HEK293 (cell line): ENCODE data around the gene FTH1.

ENCODE experiments used
- GLI4 ChIP-seq: fragments of 450-650 bp; formaldehyde crosslinking; IDR thresholded peaks from 2 replicates; pipeline ENCODE4 v1.5.1; 2016; ENCODE audit warnings: missing biosample characterization, missing genetic modification characterization
- SETDB1 ChIP-seq: IDR thresholded peaks from one replicate; pipeline ENCODE4 v1.6.1; 2017; ENCODE audit warnings: mild to moderate bottlenecking, low read length, moderate library complexity, mixed read lengths; ENCODE audit not compliant: insufficient read length
- ZFP37 ChIP-seq: fragments of 450-650 bp; formaldehyde crosslinking; IDR thresholded peaks from 2 replicates; pipeline ENCODE4 v1.5.1; 2016; ENCODE audit warnings: missing biosample characterization, missing genetic modification characterization
- ZNF621 ChIP-seq: fragments of 450-650 bp; formaldehyde crosslinking; IDR thresholded peaks from 2 replicates; pipeline ENCODE4 v1.5.1; 2017; ENCODE audit warnings: missing biosample characterization, missing genetic modification characterization
- ZNF670 ChIP-seq: fragments of 450-650 bp; formaldehyde crosslinking; IDR thresholded peaks from 2 replicates; pipeline ENCODE4 v1.5.1; 2016; ENCODE audit warnings: missing biosample characterization, missing genetic modification characterization, low read depth
- TF ChIP-seq, protein P1 (sequence below): fragments of 450-650 bp; formaldehyde crosslinking; IDR thresholded peaks from 2 replicates; pipeline ENCODE4 v1.5.1; 2016; ENCODE audit warnings: missing biosample characterization, missing genetic modification characterization
- TF ChIP-seq, protein P2 (sequence below): fragments of 450-650 bp; IDR thresholded peaks from 2 replicates; pipeline ENCODE4 v1.5.1; 2018; ENCODE audit warnings: missing biosample characterization, missing genetic modification characterization

DNA sequence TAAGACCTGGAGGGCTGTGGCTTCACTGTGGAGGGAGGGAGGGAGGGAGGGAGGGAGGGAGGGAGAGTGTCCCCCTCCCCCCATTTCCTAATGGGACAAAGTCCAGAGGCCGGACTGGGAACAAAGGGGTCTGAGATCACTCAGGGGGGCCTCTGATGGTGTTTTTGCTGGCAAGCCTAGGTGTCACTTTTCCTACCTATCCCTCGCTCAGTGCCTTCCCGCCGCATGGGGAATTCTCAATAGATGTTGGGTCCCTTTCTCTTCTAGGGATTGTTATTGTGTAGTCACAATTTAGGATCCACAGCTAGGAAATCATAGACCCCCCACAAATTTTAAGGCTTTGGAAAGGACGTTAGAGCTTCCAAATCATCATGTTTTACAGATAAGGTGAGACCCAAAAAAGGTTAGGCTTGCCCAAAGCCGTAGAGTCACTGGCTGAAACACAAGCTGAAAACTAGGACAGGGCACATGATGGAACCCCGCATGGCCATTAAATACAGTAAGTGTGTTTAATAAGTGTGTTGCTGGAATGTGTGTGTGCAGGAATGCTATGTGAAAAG is 4.8 kb upstream of the FTH1 start:
- no peak for TF ChIP-seq ZNF621 (tag by site-specific recombination)
- TF ChIP-seq ZFP37, result no peak
- no peak for TF ChIP-seq ZNF670 (tag by site-specific recombination)
- TF ChIP-seq, protein P1, sequence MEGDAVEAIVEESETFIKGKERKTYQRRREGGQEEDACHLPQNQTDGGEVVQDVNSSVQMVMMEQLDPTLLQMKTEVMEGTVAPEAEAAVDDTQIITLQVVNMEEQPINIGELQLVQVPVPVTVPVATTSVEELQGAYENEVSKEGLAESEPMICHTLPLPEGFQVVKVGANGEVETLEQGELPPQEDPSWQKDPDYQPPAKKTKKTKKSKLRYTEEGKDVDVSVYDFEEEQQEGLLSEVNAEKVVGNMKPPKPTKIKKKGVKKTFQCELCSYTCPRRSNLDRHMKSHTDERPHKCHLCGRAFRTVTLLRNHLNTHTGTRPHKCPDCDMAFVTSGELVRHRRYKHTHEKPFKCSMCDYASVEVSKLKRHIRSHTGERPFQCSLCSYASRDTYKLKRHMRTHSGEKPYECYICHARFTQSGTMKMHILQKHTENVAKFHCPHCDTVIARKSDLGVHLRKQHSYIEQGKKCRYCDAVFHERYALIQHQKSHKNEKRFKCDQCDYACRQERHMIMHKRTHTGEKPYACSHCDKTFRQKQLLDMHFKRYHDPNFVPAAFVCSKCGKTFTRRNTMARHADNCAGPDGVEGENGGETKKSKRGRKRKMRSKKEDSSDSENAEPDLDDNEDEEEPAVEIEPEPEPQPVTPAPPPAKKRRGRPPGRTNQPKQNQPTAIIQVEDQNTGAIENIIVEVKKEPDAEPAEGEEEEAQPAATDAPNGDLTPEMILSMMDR (tag by site-specific recombination), result no peak
- TF ChIP-seq GLI4, result no peak
- TF ChIP-seq, protein P2, sequence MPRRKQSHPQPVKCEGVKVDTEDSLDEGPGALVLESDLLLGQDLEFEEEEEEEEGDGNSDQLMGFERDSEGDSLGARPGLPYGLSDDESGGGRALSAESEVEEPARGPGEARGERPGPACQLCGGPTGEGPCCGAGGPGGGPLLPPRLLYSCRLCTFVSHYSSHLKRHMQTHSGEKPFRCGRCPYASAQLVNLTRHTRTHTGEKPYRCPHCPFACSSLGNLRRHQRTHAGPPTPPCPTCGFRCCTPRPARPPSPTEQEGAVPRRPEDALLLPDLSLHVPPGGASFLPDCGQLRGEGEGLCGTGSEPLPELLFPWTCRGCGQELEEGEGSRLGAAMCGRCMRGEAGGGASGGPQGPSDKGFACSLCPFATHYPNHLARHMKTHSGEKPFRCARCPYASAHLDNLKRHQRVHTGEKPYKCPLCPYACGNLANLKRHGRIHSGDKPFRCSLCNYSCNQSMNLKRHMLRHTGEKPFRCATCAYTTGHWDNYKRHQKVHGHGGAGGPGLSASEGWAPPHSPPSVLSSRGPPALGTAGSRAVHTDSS (tag by site-specific recombination), result no peak
- no peak for TF ChIP-seq SETDB1
